H4 (cell line): ENCODE data around the gene C11orf68. TPM values are rescaled to one million over a fixed set of nuclear protein-coding genes. Genes with fewer than 3 reads are reported as not detected.
"Not testable (repeated sequence)": the region's sequence is repeated elsewhere in the genome, so short reads cannot be mapped to it uniquely, and the experiment has no call there.

ENCODE experiments used
- DNase-seq: peaks from one replicate; pipeline ENCODE4 v3.0.0-alpha.2; 2015; ENCODE audit warnings: low spot score
- total RNA-seq: library from RNA; depleted of rRNA; stranded (reverse); fragments of >200 nt; shearing (Covaris generic); gene quantifications from 2 replicates; pipeline ENCODE4 v1.2.3, GENCODE V29; 2014

C11orf68 gene
- total RNA-seq, 1 experiment from 2014 or later: 14.3 TPM

- DNase-seq: no peak
Observed at GRCh38 chr11:65915101-65915820, 3.6 kb downstream of the C11orf68 start.

DNA sequence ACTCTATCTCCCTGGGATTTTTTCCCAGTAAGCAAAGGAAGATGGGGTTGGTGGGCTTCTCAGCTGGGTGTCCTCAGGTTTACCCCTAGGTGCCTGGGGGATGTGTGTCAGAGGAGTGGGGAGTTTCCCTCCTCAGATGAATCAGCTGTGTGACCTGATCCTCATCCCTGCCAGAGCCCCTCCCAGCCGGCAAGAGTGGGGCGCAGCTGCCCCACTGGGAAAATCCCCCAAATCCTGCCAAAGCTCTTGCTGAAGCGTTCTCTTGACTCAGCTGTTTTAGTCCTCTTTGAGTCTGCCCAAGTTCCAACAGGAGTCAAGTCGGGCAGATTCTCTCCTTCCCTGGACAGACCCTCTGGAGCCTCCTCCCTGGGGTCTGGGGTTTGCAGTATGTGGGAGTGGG lies 6.0 kb downstream of the C11orf68 start:
- no peak for DNase-seq

- DNase-seq: peak; percentile 91
Observed at GRCh38 chr11:65911682-65912568, 6.9 kb downstream of the C11orf68 start.

DNA sequence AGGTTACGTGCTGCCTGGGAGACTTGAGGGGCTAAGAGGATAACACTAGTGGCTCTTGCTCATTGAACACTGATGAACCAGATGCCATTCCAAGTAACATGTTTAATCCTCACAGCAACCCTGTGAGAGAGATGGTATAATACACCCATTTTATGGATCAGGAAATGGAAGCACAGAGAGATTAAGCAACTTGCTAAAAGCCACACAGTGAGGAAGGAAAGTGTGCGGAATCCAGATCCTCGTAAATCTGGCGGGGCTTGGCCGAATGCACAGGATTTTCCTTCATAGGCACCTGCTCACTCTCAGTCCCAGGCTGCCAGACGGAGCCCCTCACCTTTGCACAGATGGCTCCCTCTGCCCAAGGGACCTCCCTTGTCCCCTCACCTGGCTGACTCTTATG lies 11.0 kb downstream of the C11orf68 start:
- no peak for DNase-seq

DNA sequence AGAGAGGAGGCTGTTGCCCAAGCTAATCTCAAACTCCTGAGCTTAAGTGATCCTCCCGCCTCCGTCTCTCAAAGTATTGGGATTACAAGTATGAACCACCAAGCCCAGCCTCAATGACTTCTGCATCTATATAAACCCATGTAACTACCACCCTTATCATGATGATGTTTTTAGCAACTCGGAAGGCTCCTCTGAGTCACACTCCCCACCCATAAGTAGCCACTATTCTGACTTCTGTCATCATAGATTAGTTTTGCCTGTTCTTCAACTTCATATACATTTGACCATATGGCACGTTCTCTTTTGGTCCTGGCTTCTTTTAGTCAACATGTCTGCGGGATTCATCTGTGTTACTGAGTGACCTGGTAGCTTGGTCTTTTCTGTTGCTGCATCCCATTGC lies 12.3 kb downstream of the C11orf68 start:
- no peak for DNase-seq

DNA sequence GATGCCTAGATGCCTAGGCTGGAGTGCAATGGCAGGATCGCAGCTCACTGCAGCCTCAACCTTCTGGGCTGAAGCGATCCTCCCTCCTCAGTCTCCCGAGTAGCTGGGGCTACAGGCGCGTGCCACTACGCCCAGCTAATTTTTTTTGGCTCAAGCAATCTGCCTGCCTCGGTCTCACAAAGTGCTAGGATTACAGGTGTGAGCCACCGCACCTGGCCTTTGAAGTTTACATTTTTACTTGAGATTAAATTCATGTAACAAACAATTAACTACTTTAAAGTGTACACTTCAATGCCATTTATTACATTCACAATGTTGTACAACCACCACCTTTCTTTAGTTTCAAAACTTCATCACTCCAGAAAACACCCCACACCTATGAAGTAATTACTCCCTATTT lies 15.1 kb downstream of the C11orf68 start:
- DNase-seq: no peak

DNA sequence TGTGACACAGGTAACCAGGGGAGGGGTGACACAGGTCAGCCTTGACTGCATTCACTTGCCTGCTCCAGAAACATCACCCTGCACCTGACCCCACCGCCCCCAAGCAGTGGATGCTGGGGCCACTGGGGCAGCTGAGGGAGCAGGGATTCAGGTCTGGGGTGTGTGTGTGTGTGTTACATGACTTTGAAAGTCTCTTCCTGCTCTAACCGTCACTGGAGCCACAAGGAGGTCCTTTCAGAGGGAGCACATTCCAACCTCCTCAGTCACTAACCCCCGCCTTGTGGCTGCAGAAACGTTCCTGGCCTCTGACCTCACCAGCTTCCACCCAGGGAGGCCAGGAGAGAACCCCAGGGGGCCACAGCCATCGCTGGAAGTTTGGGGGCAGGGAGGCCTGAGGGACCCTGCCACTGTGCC lies 15.8 kb downstream of the C11orf68 start:
- DNase-seq: peak; percentile 90

DNA sequence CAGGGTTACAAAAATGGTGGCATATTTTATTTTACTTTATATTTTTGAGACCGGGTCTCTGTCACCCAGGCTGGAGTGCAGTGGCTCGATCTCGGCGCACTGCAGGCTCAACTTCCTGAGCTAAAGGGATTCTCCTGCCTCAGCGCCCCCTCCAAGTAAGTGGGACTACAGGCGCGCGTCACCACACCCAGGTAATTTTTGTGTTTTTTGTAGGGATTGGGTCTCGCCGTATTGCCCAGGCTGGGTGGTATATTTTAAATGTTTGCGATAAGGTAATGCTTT lies 18.0 kb downstream of the C11orf68 start:
- DNase-seq: no peak

DNA sequence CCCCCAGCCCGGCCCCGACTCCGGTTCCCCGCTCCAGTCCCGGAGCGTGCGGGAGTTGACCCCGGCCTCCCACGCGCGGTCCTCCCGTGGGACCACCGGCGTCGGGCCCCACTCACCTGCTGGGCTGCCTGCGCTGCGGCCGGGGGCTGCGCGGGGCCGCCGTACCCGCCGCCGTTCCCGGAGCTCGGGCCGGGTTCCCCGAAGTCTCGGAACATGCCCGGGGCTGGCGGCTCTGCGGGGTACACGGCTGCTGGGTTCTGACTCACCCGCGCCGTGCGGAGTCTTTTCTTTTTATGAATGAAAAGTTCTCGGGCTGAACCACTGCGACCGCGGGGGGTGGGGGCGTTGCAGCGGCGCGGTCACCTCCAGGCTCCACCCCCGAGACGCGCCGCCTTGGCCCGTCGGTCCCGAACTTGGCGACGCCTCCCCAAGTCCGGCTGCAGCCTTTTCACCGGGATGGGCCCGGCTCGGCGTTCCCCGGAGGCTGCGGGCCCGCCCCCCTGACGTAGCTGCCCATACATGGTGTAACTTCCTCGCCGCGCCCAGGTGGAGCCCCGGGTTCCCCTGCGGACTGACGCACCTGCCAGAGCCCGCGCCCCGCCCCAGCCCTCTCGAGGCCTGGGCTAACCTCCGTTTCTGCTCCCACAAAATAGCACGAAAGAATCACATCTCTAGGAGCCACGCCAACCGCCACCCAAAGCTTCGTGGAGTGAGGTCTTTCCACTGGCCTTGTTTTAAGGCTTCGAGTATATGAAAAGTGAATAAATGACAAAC lies 18.6 kb downstream of the C11orf68 start, which contains the start of gene FOSL1:
Gene FOSL1 (minus strand): TSS at position 264 of the 774 bp plus-strand sequence. CDS start 49 bp downstream, at position 215.
- DNase-seq: peak; percentile 93

GRCh38 chr11:65899356-65900124 lies 19.3 kb downstream of the C11orf68 start:
- DNase-seq: peak; percentile 65

- DNase-seq: no peak
Observed at GRCh38 chr11:65898656-65899355, 20.1 kb downstream of the C11orf68 start.

DNA sequence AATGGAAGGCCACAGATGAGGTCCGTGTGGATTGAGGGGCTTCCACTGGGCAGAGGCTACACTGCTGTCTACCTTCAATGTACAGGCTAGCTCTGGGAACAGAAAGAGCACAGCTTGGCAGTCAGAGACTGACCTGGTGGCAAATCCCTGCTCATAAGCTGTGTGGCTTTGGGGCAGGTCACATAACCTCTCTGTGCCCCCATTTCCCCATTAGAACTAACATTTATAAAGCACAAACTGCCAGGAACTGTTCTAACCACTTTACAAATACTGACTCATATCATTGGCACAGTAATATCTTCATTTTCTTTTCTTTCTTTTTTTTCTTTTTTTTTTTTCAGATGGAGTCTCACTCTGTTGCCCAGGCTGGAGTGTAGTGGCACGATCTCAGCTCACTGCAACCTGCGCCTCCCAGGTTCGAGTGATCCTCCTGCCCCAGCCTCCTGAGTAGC lies 21.8 kb downstream of the C11orf68 start:
- no peak for DNase-seq

- DNase-seq: no peak
Observed at GRCh38 chr11:65896034-65896999, 22.5 kb downstream of the C11orf68 start.

- DNase-seq: no peak
Observed at GRCh38 chr11:65895482-65895981, 23.3 kb downstream of the C11orf68 start.

DNA sequence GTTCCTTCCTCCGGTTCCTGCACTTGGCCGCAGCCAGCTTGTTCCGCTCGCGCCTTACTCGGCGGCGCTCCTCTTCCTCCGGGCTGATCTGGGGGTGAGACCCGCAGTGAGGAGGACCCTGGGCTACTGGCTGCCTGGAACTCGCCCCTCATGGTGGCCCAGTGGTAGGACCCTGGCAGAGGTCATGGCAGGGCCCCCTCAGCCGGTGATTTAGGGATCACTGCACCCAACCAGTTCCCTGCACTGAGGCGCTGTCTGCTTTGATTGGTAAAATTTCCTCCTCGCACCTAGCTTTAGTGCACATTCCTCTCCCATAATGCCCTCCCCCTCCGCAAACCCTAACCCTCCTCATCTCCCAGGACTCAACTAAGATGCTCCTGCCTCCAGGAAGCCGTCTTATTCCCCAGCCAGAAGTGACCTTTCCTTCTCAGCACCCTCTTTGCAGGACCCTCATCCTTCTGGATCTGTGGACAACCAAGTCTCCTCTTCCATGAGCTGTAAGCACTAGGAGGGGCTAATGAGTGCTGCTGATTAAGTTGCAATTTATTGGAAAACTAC lies 24.7 kb downstream of the C11orf68 start:
- no peak for DNase-seq

DNA sequence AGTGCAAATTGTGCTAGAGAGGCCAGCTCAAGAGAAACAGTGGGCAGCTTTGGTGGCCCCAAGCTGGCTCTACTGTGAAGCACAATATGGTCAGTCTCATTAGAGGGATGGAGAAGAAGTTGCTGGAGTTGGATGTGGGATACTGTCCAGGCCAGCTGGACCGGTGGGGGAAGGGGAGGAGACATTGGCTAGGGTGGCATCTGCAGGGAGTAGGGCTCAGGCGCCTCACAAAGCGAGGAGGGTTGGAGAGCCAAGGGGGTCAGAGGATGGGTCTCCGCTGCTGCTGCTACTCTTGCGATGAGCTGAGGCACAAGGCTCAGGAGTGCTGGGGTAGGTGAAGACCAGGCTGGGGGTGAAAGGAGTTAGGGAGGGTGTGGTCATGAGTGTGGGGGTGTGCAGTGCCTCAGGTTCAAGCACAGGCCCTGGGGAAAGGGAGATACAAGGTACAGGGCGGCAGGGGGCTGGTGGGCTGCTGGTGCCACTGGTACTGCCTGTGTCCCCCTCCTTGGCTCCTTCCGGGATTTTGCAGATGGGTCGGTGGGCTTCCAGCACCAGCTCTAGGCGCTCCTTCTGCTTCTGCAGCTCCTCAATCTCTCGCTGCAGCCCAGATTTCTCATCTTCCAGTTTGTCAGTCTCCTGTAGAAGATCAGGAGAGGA lies 26.1 kb downstream of the C11orf68 start:
- no peak for DNase-seq

GRCh38 chr11:65892137-65892540 lies 26.7 kb downstream of the C11orf68 start:
- DNase-seq: not testable (repeated sequence)
